Kidney glomerular epithelial cell (primary cell): ENCODE measurements around the gene TXNL4A.

ENCODE experiments used
- DNase-seq: peaks from one replicate; lab custom pipeline; 2025; lab: John Stamatoyannopoulos, UW

Gene TXNL4A

DNA sequence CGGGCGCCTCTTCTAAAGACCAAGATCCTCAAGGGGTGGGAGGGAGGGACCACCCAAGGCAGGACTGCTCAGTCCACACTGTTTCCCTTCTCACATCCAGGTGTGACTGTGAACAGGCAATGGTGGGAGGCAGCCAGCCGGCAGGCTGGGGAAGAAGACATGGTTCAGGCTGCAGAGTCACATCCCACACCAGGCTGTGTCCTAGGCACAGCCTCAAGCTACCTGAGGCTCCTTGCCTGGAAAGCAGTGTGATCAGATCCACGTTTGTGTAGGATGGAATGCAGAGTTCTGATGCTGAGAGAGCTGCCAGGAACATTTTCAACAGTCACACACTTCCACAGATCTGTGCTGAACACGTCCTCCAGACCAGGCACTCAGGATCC lies 53.3 kb downstream of the TXNL4A start:
- no peak for DNase-seq

GRCh38 chr18:79934311-79935097 lies 53.9 kb downstream of the TXNL4A start:
- no peak for DNase-seq

DNA sequence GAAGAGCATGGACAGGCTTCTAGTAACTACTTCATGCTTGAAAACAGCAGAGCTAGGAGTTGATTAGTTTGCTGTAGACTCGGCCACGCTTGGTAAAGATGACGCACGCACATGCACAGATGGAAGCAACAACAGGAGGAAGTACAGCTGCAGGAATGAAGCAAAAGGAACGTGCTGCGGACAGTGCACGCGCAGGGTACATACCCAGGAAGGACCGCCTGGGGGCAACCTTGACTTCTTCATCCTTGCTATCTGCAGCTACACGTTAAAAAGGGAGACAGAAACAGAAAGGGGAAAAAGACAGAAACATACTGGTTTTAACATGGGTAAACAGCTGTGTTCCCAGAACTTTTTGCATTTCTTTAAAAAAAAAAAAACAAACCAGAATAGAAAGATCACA lies 54.6 kb downstream of the TXNL4A start:
- no peak for DNase-seq

GRCh38 chr18:79932907-79933306 lies 55.5 kb downstream of the TXNL4A start:
- DNase-seq = no peak

DNA sequence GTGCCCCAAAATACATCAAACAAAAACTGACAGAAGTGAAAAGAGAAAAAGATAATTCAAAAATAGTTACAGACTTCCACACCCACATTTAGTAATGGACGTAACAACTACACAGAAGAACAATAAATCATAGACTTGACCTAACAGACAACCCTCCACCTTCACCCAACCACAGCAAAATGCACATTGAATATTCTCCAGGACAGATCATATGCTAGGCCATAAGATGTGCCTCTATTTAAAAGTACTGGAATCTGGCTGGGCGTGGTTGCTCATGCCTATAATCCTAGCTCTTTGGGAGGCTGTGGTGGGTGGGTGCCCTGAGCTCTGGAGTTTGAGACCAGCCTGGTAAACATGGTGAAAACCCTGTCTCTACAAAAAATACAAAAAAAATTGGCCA lies 56.9 kb downstream of the TXNL4A start:
- DNase-seq = no peak

- DNase-seq = no peak
Measured at GRCh38 chr18:79930020-79930642, 58.2 kb downstream of the TXNL4A start.

GRCh38 chr18:79928563-79928960 lies 59.8 kb downstream of the TXNL4A start:
- no peak for DNase-seq

DNA sequence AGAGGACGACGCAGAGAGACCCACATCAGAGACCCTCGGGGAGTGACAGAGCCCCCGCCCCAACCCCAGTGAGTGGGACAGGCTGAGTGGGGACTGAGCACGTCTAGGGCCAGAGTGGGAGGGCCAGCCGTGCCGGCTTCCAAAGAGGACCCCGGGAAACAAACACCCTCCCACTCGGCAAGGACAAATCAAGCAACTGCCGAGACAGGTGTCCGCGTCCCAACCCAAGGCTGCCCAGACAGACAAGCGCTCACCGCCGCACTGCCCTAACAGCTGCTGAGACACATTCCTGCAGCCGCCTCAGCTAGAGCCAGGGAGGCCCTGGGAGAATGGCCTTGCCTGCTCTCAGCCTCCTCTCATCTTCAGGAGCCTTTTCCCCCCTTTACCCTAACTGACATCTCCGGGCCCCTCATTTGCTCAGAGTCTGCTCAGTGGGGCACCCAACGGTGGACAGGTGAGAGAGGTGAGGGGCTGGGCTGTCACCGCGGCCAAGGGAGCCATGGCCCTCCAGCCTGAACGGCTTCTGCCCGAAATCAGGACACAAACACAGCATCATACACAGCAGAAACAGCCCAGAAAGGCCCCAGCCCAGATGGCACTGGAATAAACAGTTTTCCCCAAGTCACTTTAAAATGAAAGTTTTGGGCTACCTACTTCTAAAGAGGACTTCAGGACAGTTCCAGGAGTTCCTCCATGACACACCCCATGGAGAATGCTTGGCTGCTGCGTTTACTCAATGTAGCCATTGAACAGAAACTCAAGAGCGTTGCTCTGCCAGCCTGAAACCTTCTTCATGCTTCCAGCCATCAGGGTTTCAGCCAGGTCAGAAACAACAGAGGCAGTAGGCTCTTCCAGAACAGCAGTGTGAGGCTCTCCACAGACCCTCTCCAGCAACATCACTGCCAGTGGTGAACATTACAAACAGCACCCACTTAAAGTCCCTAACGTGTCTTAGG lies 60.5 kb downstream of the TXNL4A start:
- no peak for DNase-seq

- no peak for DNase-seq
Measured at GRCh38 chr18:79926715-79927606, 61.4 kb downstream of the TXNL4A start.

DNA sequence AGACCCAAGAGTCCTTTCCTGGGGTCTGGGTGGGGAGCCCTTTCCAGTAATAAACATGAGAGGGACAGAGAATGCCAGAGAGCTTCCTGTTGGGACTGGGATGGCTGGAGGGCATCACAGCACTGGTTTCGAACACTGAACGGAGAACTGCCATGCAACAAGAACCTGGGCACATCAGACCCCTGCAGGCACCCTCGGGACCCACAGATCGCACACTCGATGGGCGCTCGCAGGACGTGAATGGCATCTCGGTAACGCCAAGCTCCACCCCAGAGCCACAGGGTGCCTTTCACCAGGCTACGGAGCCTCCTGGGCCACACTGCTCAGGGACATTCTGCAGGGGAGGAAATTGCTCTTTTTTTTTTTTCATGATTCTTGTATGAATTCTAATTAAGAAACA lies 62.1 kb downstream of the TXNL4A start:
- DNase-seq = no peak

DNA sequence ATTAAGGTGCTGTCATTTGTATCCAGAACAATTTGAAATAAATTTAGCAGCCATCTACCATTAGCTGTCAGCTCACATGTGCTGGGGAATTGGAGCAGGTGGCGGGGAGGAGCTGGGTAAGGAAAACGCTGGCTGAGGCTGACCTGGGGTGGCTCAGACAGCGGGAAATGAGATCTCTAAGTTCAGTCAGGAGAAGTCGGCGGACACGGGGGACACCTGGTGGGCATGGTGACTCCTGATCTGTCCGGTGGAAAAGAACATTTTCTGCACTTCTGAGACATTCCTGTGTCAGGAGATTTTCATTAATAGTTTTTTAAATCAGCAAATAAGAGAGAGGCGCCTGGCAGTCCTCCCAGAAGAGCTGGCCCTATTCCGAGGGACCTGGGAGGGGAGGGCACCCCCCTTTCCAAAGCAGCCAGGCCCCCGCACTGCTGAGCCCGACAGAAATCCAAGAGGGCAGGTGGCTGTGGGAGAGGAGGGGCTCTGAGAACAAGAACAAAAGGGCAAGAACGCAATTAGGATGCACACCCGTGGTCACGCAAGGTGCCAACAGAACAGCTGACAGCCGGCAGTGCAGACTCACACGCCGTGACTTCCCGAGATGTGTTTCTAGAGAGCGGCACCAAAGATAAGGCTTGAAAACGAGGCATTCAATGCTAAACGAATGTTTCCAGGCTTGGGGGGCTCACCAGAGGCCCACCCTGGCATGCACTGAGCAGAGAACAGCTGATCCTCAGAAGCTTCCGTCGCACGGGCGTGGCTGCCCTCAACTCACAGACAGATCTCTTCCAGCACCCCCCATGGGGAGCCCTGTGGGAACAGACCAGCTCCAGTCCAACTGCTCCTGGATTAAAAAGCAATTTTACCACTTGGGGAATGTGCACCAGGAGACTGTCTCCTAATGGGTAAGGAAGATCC lies 63.3 kb downstream of the TXNL4A start:
- no peak for DNase-seq

DNA sequence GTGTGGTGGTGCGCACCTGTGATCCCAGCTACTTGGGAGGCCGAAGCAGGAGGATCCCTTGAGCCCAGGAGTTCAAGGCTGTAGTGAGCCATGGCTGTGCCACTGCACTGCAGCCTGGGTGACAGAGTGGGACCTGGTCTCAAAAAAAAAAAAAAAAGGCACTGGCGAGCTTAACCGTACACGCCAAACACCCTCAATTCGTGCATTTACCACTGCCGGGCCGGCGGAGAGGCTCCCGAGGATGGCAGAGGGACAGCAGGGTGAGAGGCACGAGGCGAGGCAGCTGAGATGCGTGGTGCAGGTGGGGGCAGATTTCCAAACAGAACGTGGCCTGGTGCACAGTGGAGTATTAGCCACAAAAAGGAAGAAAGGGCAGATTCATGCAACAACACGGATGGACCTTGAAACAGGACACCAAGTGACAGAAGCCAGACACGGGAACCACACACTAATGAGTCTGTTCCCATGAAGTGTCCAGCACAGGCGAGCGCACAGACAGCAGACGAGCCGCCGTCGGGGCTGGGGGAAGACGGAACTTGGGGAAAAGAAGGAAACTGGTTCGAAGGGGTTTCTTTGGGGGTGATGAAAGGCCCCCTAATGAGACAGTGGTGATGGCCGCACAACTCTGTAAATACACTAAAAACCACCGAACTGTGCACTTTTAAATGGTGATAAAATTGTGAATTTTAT lies 64.3 kb downstream of the TXNL4A start:
- DNase-seq = no peak

DNA sequence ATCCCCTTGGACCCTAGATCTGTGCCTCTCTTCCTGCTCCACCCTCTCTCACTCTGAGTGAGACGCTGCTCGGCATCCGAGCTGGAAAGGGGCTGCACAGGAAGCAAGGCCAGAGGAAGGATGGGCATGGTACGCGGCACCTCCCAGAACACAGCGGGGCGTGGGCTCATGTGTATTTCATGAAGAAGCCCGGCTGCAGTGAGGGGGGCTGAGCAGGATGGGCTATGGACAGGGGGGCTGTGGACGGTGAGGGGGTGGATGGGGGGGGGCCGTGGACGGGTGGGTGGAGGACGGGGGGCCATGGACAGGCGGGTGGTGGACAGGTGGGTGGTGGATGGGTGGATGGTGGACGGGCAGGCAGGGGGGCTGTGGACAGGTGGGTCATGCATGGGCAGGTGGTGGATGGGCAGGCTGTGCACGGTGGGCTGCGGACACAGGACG lies 65.4 kb downstream of the TXNL4A start:
- no peak for DNase-seq

DNA sequence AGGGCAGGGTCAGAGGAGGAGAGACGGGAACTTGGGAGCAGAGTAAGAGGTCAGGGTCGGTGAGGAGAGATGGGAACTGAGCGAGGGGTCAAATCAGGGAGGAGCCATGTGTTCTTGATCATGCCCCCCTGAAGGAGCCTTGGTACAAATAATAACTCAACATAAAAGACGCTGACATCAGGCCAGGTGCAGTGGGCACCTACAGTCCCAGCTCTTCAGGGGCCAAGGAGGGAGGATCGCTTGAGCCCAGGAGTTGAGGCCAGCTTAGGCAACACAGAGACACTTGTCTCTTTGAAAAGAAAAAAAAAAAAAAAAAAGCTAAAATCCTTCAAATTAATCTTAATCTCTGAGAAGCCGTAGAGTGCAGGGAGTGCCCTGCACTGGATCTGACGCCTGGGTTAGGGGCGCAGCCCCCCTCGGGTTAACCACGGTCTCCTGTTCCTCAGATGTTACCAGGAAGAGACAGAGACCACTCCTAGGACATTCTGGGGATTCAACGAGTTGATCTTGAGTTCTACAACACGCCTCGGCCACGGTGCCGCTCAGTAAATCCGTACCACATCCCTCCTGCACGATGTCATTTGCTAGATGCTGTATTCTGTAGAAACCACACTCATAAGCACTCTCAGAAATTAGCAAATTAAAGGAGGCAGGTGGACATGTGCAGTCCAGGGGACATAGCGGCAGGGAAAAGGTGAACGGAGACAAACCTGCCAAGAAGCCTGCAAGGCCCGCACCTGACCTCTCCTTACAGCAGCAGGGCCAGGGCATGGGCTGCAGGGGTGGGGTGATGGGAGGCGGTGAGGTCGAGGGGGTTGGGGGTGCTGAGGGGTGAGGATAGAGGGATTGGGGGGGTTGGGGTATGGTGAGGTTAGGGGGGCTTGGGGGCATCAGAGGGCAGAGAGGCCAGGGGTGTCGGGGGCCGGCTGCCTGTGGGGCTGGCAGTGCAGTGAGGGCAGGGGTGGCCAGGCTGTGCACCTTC lies 66.1 kb downstream of the TXNL4A start:
- DNase-seq = no peak
